HCT116 (cell line): ENCODE results near the gene THEM4. TPM values are rescaled to one million over a fixed set of nuclear protein-coding genes. Genes with fewer than 3 reads are reported as not detected.

Experiments
- ATAC-seq: fragments of 200-7000 bp; cut with Tn5 transposase; 2 replicates; pipeline ENCODE4 v1.9.1; 2020; ENCODE audit warnings: mild to moderate bottlenecking, moderate library complexity
- BruUV-seq: library from RNA; stranded (reverse); fragments of 400-500 nt; replicated peaks from 2 replicates; lab custom pipeline; 2021; lab: Mats Ljungman, UMichigan
- CTCF ChIA-PET: fragments of 300-600 bp; sonication (Branson Sonifier 250); formaldehyde crosslinking; loops from one replicate; lab custom pipeline; 2021; ENCODE audit warnings: antibody characterized with exemption; lab: Charles Lee
- POLR2A ChIA-PET: fragments of 300-600, 350-600 bp; sonication (Branson Sonifier 250); formaldehyde crosslinking; loops from one replicate; lab custom pipeline; 2021; ENCODE audit warnings: antibody characterized with exemption; lab: Charles Lee
- RAD21 ChIA-PET, 2 experiments: fragments of 300-600 bp; sonication (Branson Sonifier 250); formaldehyde crosslinking; loops; one replicate each; lab custom pipeline; 2023; ENCODE audit warnings: low total read pairs in 2 of 2; ENCODE audit not compliant: uncharacterized antibody in 2 of 2, unreplicated experiment in 2 of 2, low non-redundant PET in 1 of 2; lab: Charles Lee
- DNase-seq: peaks from one replicate; pipeline ENCODE4 v3.0.0-alpha.2; 2010; ENCODE audit warnings: low read depth, low spot score
- H2AFZ ChIP-seq: fragments of 200-600 bp; shearing (Covaris generic), sonication (generic); 2 replicates; pipeline ENCODE4 v1.6.1; 2017; ENCODE audit warnings: low read depth, mixed run types, mixed read lengths, antibody characterized with exemption, low read length; ENCODE audit not compliant: poor library complexity, severe bottlenecking
- H3K27ac ChIP-seq: 2 replicates; pipeline ENCODE4 v1.5.1; 2012; ENCODE audit warnings: low read depth, low read length
- H3K27me3 ChIP-seq: fragments of 200-600 bp; sonication (generic); 2 replicates; pipeline ENCODE4 v1.6.1; 2016; ENCODE audit warnings: mixed run types, low read length, mixed read lengths; ENCODE audit not compliant: insufficient read depth
- H3K36me3 ChIP-seq, 2 experiments: fragments of 200-500 bp in 1 of 2; fragments of 200-600 bp in 1 of 2; sonication (Bioruptor generic) in 1 of 2; sonication (generic) in 1 of 2; 2 replicates each; pipeline versions ENCODE4 v1.5.1 to v1.6.1; 2014 to 2016; ENCODE audit warnings: low read length in 2 of 2, inconsistent platforms in 1 of 2, mixed read lengths in 1 of 2, mixed run types in 1 of 2; ENCODE audit not compliant: insufficient read depth in 2 of 2, control insufficient read depth in 1 of 2
- H3K4me1 ChIP-seq, 2 experiments: fragments of 200-600 bp in 1 of 2; sonication (generic) in 1 of 2; 2 replicates each; pipeline versions ENCODE4 v1.5.1 to v1.6.1; 2012 to 2017; ENCODE audit warnings: low read length in 2 of 2, inconsistent platforms in 1 of 2, mild to moderate bottlenecking in 1 of 2, mixed read lengths in 1 of 2, mixed run types in 1 of 2, moderate library complexity in 1 of 2; ENCODE audit not compliant: insufficient read depth in 2 of 2, control insufficient read depth in 1 of 2
- H3K4me2 ChIP-seq: fragments of 200-600 bp; sonication (generic); 2 replicates; pipeline ENCODE4 v1.6.1; 2017; ENCODE audit warnings: mixed run types, low read length, mixed read lengths
- H3K4me3 ChIP-seq, 2 experiments: fragments of 200-600 bp in 1 of 2; sonication (generic) in 1 of 2; replicated peaks in 1 of 2; 2 replicates each; pipeline ENCODE4 v1.5.1; 2011 to 2016; ENCODE audit warnings: low read length in 2 of 2, control low read depth in 1 of 2, low read depth in 1 of 2, mild to moderate bottlenecking in 1 of 2, mixed read lengths in 1 of 2, mixed run types in 1 of 2
- H3K79me2 ChIP-seq: fragments of 200-600 bp; sonication (generic); 2 replicates; pipeline ENCODE4 v1.6.1; 2017; ENCODE audit warnings: mild to moderate bottlenecking, mixed run types, low read length, moderate library complexity, mixed read lengths; ENCODE audit not compliant: insufficient read depth
- H3K9ac ChIP-seq: fragments of 200-600 bp; sonication (generic); 2 replicates; pipeline ENCODE4 v1.6.1; 2016; ENCODE audit warnings: low read length, mixed read lengths
- H3K9me2 ChIP-seq: fragments of 200-600 bp; sonication (generic), shearing (Covaris generic); 2 replicates; pipeline ENCODE4 v1.6.1; 2017; ENCODE audit warnings: mixed run types, mild to moderate bottlenecking, moderate library complexity; ENCODE audit not compliant: insufficient read depth
- H3K9me3 ChIP-seq, 2 experiments: fragments of 200-500 bp in 1 of 2; fragments of 200-600 bp in 1 of 2; sonication (Bioruptor generic) in 1 of 2; sonication (generic) in 1 of 2; 2 replicates each; pipeline ENCODE4 v1.6.1; 2014 to 2017; ENCODE audit warnings: low read length in 2 of 2, mixed read lengths in 2 of 2, inconsistent platforms in 1 of 2, low read depth in 1 of 2, mild to moderate bottlenecking in 1 of 2, mixed run types in 1 of 2, moderate library complexity in 1 of 2; ENCODE audit not compliant: control insufficient read depth in 1 of 2, insufficient read depth in 1 of 2
- H4K20me1 ChIP-seq: fragments of 200-600 bp; sonication (generic), shearing (Covaris generic); 2 replicates; pipeline ENCODE4 v1.6.1; 2017; ENCODE audit warnings: mixed run types, mild to moderate bottlenecking, moderate library complexity; ENCODE audit not compliant: insufficient read depth
- CBX3 ChIP-seq: IDR thresholded peaks from 2 replicates; pipeline ENCODE4 v1.6.1; 2012; ENCODE audit warnings: low read depth
- EGR1 ChIP-seq: IDR thresholded peaks from 2 replicates; pipeline ENCODE4 v1.6.1; 2012; ENCODE audit warnings: low read depth
- EZH2 ChIP-seq: fragments of 200-600 bp; sonication (generic); IDR thresholded peaks from 2 replicates; pipeline ENCODE4 v1.6.1; 2017; ENCODE audit warnings: antibody characterized with exemption, mixed run types
- EZH2phosphoT487 ChIP-seq: fragments of 200-600 bp; IDR thresholded peaks from 2 replicates; pipeline ENCODE4 v1.6.1; 2018; ENCODE audit warnings: antibody characterized with exemption, borderline replicate concordance
- JUND ChIP-seq: IDR thresholded peaks from 2 replicates; pipeline ENCODE4 v1.6.1; 2012
- POLR2A ChIP-seq: IDR thresholded peaks from 2 replicates; pipeline ENCODE4 v1.7.0; 2011; ENCODE audit warnings: borderline replicate concordance; ENCODE audit not compliant: insufficient read depth, insufficient read length; ENCODE audit errors: extremely low read depth
- POLR2AphosphoS5 ChIP-seq: IDR thresholded peaks from 2 replicates; pipeline ENCODE4 v1.6.1; 2011; ENCODE audit warnings: mild to moderate bottlenecking, low read depth, low read length, moderate library complexity
- RAD21 ChIP-seq: IDR thresholded peaks from 2 replicates; pipeline ENCODE4 v1.6.1; 2012; ENCODE audit warnings: low read depth, mild to moderate bottlenecking
- REST ChIP-seq: IDR thresholded peaks from 2 replicates; pipeline ENCODE4 v1.6.1; 2012; ENCODE audit warnings: low read depth
- SIN3A ChIP-seq: IDR thresholded peaks from 2 replicates; pipeline ENCODE4 v1.6.1; 2012; ENCODE audit warnings: low read depth
- SP1 ChIP-seq: IDR thresholded peaks from 2 replicates; pipeline ENCODE4 v1.6.1; 2012; ENCODE audit warnings: low read depth
- ZNF274 ChIP-seq: fragments of 200-500 bp; sonication (Bioruptor generic); IDR thresholded peaks from 2 replicates; pipeline ENCODE4 v1.6.1; 2014; ENCODE audit warnings: mild to moderate bottlenecking, low read depth, low read length, inconsistent platforms
- intact Hi-C: fragments of 100-400 bp; cut with micrococcal nuclease; formaldehyde crosslinking; loops from 2 replicates; pipeline ENCODE4 v1.10.0; 2022
- total RNA-seq: library from RNA; stranded (reverse); gene quantifications from one replicate; pipeline ENCODE4 v1.2.1, GENCODE V29; 2021; ENCODE audit not compliant: unreplicated experiment
- TF ChIP-seq, protein P1 (sequence below): IDR thresholded peaks from 2 replicates; pipeline ENCODE4 v1.6.1; 2011; ENCODE audit warnings: mild to moderate bottlenecking, low read length, moderate library complexity; ENCODE audit not compliant: insufficient replicate concordance; ENCODE audit errors: extremely low read depth

THEM4 gene
- total RNA-seq, 1 experiment from 2014 or later, result 17.0 TPM

- Histone ChIP-seq H3K27ac (no peak overlapping the region), H4K20me1 (no peaks in the 10 kb centered on the region), H3K9me2 (no peaks in the 10 kb centered on the region), H3K79me2 (peaks cover 49% of the 10 kb centered on the region), H3K36me3 (peaks cover 0 to 17% of the 10 kb centered on the region in 2 experiments; a peak in 2 of 4 replicates), H3K4me1 (peaks cover 7 to 11% of the 10 kb centered on the region in 2 experiments; a peak in 3 of 4 replicates), H3K27me3 (no peaks in the 10 kb centered on the region), H3K4me3 (no peak overlapping the region), H2AFZ (no peak overlapping the region), H3K9me3 (peaks cover 8 to 17% of the 10 kb centered on the region in 2 experiments; a peak in 3 of 4 replicates), H3K4me2 (no peak overlapping the region), H3K9ac (no peak overlapping the region)
- TF ChIP-seq, protein P1, sequence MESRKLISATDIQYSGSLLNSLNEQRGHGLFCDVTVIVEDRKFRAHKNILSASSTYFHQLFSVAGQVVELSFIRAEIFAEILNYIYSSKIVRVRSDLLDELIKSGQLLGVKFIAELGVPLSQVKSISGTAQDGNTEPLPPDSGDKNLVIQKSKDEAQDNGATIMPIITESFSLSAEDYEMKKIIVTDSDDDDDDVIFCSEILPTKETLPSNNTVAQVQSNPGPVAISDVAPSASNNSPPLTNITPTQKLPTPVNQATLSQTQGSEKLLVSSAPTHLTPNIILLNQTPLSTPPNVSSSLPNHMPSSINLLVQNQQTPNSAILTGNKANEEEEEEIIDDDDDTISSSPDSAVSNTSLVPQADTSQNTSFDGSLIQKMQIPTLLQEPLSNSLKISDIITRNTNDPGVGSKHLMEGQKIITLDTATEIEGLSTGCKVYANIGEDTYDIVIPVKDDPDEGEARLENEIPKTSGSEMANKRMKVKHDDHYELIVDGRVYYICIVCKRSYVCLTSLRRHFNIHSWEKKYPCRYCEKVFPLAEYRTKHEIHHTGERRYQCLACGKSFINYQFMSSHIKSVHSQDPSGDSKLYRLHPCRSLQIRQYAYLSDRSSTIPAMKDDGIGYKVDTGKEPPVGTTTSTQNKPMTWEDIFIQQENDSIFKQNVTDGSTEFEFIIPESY, result no peak
- TF ChIP-seq CBX3 (no peak), EGR1 (no peak), POLR2A (no peak), POLR2AphosphoS5 (no peak), EZH2phosphoT487 (no peak), ZNF274 (no peak), SIN3A (no peak)
- intact Hi-C loops, result no loop called here
- DNase-seq (no peak), ATAC-seq (no peak)
- RAD21 ChIA-PET, result no interaction called here
- BruUV-seq, result no TSS peak
- POLR2A ChIA-PET, result no interaction called here
- CTCF ChIA-PET, result no interaction called here
Observed at GRCh38 chr1:151905070-151905442, 4.3 kb downstream of the THEM4 start.

GRCh38 chr1:151902858-151903257, 6.5 kb downstream of the THEM4 start:
- ChIA-PET CTCF (no interaction called here), RAD21 (no interaction called here), POLR2A (no interaction called here)
- no peak overlapping the region for H3K9ac ChIP-seq
- ATAC-seq (no peak), DNase-seq (no peak)
- no peak overlapping the region for H3K27ac ChIP-seq
- H3K4me1 ChIP-seq, result peaks cover 5 to 12% of the 10 kb centered on the region in 2 experiments
- no peaks in the 10 kb centered on the region for H4K20me1 ChIP-seq
- H2AFZ ChIP-seq, result no peak overlapping the region
- H3K4me2 ChIP-seq, result no peak overlapping the region
- no peak overlapping the region for H3K4me3 ChIP-seq
- H3K27me3 ChIP-seq, result no peaks in the 10 kb centered on the region
- peaks cover 55% of the 10 kb centered on the region for H3K79me2 ChIP-seq
- H3K36me3 ChIP-seq, result peaks cover 0 to 15% of the 10 kb centered on the region in 2 experiments; a peak in 2 of 4 replicates
- H3K9me2 ChIP-seq, result no peaks in the 10 kb centered on the region
- H3K9me3 ChIP-seq, result peaks cover 7 to 14% of the 10 kb centered on the region in 2 experiments; a peak in 3 of 4 replicates
- BruUV-seq, result no TSS peak
- intact Hi-C loops, result no loop called here
- TF ChIP-seq EZH2, result no peak
- no peak for TF ChIP-seq EZH2phosphoT487
- no peak for TF ChIP-seq REST
- TF ChIP-seq CBX3, result no peak
- TF ChIP-seq JUND, result no peak
- TF ChIP-seq, protein P1, result no peak
- no peak for TF ChIP-seq POLR2A
- TF ChIP-seq RAD21, result no peak
- no peak for TF ChIP-seq SP1
